Endothelial cell of umbilical vein (primary cell): ENCODE data around the gene SEC14L1.

Source experiments
- EZH2 ChIP-seq: IDR thresholded peaks from 2 replicates; pipeline ENCODE4 v1.6.1; 2012; ENCODE audit warnings: borderline replicate concordance, low read depth, mild to moderate bottlenecking, moderate library complexity, low read length, inconsistent platforms; ENCODE audit not compliant: severe bottlenecking
- FOS ChIP-seq: IDR thresholded peaks from 2 replicates; pipeline ENCODE4 v1.6.1; 2011; ENCODE audit warnings: mild to moderate bottlenecking, low read length, moderate library complexity, borderline replicate concordance; ENCODE audit not compliant: insufficient read depth
- GATA2 ChIP-seq: IDR thresholded peaks from 2 replicates; pipeline ENCODE4 v1.7.0; 2011; ENCODE audit warnings: low read depth, mild to moderate bottlenecking, moderate library complexity, mixed read lengths, low read length; ENCODE audit not compliant: insufficient read length, insufficient read depth
- JUN ChIP-seq: IDR thresholded peaks from 2 replicates; pipeline ENCODE4 v1.6.1; 2011; ENCODE audit warnings: borderline replicate concordance, low read depth; ENCODE audit not compliant: insufficient read length, insufficient read depth
- MYC ChIP-seq: IDR thresholded peaks from one replicate; pipeline ENCODE4 v1.6.1; 2011; ENCODE audit warnings: mild to moderate bottlenecking, low read depth, low read length
- POLR2A ChIP-seq: IDR thresholded peaks from 2 replicates; pipeline ENCODE4 v1.6.1; 2012; ENCODE audit warnings: low read depth, mild to moderate bottlenecking, control low read depth, low read length
- POLR2AphosphoS5 ChIP-seq: IDR thresholded peaks from 2 replicates; pipeline ENCODE4 v1.6.1; 2012; ENCODE audit warnings: low read depth, mild to moderate bottlenecking, control low read depth, low read length, moderate library complexity; ENCODE audit not compliant: insufficient read depth
- TF ChIP-seq, protein P1 (sequence below), 2 donors: IDR thresholded peaks; 1 replicate in 1 of 2; 2 replicates in 1 of 2; pipeline ENCODE4 v1.5.1; 2011; ENCODE audit warnings: low read length in 2 of 2, mild to moderate bottlenecking in 2 of 2, moderate library complexity in 2 of 2, control low read depth in 1 of 2, inconsistent platforms in 1 of 2, low read depth in 1 of 2; ENCODE audit not compliant: insufficient read depth in 1 of 2; ENCODE audit errors: extremely low read depth in 1 of 2
- TF ChIP-seq, protein P2 (sequence below): IDR thresholded peaks from 2 replicates; pipeline ENCODE4 v1.6.1; 2011; ENCODE audit not compliant: insufficient read depth, insufficient read length

DNA sequence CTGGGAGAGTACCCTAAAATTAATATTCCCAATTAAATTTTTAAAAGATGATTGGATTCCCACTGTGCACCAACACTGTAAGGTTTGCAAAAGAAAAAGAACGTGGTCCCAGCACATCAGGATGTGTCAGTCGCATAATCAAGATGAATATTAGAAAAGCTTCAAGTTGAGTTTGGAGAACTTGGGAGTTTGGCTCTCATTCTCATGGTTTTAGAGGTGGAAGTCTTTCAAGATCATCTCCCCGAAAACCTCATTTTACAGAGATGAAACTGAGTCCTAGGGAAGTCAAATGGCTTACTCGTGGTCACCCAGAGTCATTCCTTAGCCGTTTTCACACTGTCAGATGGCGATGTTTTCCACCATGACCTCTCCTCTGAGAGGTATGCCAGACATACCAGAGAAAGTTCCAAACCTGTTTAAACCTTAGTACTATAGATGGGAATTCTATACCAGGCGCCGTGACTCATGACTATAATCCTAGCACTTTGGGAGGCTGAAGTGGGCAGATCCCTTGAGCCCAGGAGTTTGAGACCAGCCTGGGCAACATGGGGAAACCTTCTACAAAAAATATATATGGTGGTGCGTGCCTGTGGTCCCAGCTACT is 1.2 kb downstream of the SEC14L1 start:
- TF ChIP-seq, protein P1, sequence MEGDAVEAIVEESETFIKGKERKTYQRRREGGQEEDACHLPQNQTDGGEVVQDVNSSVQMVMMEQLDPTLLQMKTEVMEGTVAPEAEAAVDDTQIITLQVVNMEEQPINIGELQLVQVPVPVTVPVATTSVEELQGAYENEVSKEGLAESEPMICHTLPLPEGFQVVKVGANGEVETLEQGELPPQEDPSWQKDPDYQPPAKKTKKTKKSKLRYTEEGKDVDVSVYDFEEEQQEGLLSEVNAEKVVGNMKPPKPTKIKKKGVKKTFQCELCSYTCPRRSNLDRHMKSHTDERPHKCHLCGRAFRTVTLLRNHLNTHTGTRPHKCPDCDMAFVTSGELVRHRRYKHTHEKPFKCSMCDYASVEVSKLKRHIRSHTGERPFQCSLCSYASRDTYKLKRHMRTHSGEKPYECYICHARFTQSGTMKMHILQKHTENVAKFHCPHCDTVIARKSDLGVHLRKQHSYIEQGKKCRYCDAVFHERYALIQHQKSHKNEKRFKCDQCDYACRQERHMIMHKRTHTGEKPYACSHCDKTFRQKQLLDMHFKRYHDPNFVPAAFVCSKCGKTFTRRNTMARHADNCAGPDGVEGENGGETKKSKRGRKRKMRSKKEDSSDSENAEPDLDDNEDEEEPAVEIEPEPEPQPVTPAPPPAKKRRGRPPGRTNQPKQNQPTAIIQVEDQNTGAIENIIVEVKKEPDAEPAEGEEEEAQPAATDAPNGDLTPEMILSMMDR (IDR thresholded peaks at IDR 0.05; ENCODE audit: extremely low read depth in 1 of 2, insufficient read depth in 1 of 2, low read depth in 1 of 2, low read length in 2 of 2), result no peak
- no peak for TF ChIP-seq EZH2
- no peak for TF ChIP-seq POLR2A
- no peak for TF ChIP-seq POLR2AphosphoS5
- TF ChIP-seq, protein P2, sequence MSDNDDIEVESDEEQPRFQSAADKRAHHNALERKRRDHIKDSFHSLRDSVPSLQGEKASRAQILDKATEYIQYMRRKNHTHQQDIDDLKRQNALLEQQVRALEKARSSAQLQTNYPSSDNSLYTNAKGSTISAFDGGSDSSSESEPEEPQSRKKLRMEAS, result no peak
- no peak for TF ChIP-seq MYC
- TF ChIP-seq JUN, result no peak
- peak; percentile 19 for TF ChIP-seq FOS
- TF ChIP-seq GATA2, result no peak
